ENCODE measurements around the gene MAP3K20.

MAP3K20 gene

DNA sequence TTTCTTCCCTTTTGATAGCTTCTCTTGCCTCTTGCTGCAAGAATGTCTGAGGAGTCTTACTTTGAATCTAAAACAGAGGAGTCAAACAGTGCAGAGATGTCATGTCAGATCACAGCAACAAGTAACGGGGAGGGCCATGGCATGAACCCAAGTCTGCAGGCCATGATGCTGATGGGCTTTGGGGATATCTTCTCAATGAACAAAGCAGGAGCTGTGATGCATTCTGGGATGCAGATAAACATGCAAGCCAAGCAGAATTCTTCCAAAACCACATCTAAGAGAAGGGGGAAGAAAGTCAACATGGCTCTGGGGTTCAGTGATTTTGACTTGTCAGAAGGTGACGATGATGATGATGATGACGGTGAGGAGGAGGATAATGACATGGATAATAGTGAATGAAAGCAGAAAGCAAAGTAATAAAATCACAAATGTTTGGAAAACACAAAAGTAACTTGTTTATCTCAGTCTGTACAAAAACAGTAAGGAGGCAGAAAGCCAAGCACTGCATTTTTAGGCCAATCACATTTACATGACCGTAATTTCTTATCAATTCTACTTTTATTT is 145.6 kb downstream of the MAP3K20 start:
- peaks cover 4% of the 10 kb centered on the region for H3K36me3 ChIP-seq (replicated peaks; ENCODE audit: low read depth, low read length)
- H3K4me1 ChIP-seq (ENCODE audit: low read length) = no peaks in the 10 kb centered on the region
- H3K27me3 ChIP-seq (ENCODE audit: low read depth, low read length) = no peaks in the 10 kb centered on the region
- no peaks in the 10 kb centered on the region for H3K9me3 ChIP-seq (ENCODE audit: insufficient read depth, low read length)
- H3K4me2 ChIP-seq (ENCODE audit: low read length) = no peak overlapping the region
- H3K4me3 ChIP-seq (ENCODE audit: low read length) = no peak overlapping the region
- TF ChIP-seq, protein P1, sequence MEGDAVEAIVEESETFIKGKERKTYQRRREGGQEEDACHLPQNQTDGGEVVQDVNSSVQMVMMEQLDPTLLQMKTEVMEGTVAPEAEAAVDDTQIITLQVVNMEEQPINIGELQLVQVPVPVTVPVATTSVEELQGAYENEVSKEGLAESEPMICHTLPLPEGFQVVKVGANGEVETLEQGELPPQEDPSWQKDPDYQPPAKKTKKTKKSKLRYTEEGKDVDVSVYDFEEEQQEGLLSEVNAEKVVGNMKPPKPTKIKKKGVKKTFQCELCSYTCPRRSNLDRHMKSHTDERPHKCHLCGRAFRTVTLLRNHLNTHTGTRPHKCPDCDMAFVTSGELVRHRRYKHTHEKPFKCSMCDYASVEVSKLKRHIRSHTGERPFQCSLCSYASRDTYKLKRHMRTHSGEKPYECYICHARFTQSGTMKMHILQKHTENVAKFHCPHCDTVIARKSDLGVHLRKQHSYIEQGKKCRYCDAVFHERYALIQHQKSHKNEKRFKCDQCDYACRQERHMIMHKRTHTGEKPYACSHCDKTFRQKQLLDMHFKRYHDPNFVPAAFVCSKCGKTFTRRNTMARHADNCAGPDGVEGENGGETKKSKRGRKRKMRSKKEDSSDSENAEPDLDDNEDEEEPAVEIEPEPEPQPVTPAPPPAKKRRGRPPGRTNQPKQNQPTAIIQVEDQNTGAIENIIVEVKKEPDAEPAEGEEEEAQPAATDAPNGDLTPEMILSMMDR (IDR thresholded peaks at IDR 0.05; ENCODE audit: low read depth, low read length) = no peak
- TF ChIP-seq EZH2phosphoT487 (IDR thresholded peaks at IDR 0.05; ENCODE audit: low read depth) = no peak
- no peaks in the 10 kb centered on the region for H3K79me2 ChIP-seq (ENCODE audit: low read length)
- no peak overlapping the region for H3K27ac ChIP-seq (ENCODE audit: low read length)
- no peak overlapping the region for H3K9ac ChIP-seq (ENCODE audit: low read length)
- no peaks in the 10 kb centered on the region for H4K20me1 ChIP-seq (ENCODE audit: insufficient read depth, low read length)
- no peak overlapping the region for H2AFZ ChIP-seq (ENCODE audit: low read depth, low read length)

DNA sequence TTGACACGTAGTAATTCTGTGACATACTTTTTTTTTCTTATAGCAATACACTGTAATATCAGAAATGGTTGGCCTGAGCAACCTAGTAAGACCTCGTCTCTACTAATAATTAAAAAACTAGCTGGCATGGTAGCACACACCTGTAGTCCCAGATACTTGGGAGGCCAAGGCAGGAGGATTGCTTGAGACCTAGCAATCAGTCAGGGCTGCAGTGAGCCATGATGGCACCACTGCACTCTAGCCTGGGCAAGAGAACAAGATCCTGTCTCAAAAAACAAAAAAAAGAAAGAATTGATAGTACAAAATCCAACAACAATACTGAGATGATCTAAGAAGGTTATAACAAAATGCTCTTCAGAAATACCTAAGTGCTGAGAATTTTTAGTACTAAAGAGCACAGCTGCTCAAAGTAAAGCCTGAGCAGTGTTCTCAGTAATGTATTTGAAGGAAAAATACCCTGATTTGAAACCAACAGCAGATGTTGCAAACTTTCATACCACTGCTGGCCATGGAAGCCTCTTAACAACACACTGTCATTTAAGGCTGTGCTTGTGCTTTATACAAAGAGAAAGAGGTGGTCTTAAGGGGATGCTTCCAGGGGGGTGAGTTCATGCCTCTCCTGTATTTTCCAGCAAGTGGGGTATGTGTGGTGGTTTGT is 146.4 kb downstream of the MAP3K20 start:
- Histone ChIP-seq H3K9ac (ENCODE audit: low read length) (no peak overlapping the region), H3K27ac (ENCODE audit: low read length) (no peak overlapping the region), H3K36me3 (replicated peaks; ENCODE audit: low read depth, low read length) (peaks cover 4% of the 10 kb centered on the region), H3K4me3 (ENCODE audit: low read length) (no peak overlapping the region), H3K79me2 (ENCODE audit: low read length) (no peaks in the 10 kb centered on the region), H3K9me3 (ENCODE audit: insufficient read depth, low read length) (no peaks in the 10 kb centered on the region), H2AFZ (ENCODE audit: low read depth, low read length) (no peak overlapping the region), H3K4me1 (ENCODE audit: low read length) (no peaks in the 10 kb centered on the region), H3K27me3 (ENCODE audit: low read depth, low read length) (no peaks in the 10 kb centered on the region), H3K4me2 (ENCODE audit: low read length) (no peak overlapping the region), H4K20me1 (ENCODE audit: insufficient read depth, low read length) (no peaks in the 10 kb centered on the region)
- no peak for TF ChIP-seq EZH2phosphoT487 (IDR thresholded peaks at IDR 0.05; ENCODE audit: low read depth)
- TF ChIP-seq, protein P1 (IDR thresholded peaks at IDR 0.05; ENCODE audit: low read depth, low read length) = no peak

DNA sequence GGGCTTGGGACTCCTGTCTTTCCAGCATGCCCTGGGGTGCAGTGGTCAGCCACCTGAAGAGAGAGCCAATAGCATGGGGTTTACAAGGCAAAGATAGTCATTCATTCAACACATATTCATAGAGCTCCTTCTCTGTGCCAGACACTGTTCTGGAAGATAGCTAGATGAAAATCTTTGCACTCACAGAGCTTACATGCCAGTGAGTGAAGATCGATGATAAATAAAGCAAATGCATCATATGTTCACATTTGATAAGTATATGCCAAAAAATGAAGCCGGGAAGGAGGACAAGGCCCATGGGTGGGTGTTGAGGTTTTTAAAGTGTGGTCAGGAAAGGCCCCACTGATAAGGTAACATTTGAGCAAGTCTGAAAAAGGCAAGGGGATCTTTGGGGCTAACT is 148.2 kb downstream of the MAP3K20 start:
- Histone ChIP-seq H2AFZ (ENCODE audit: low read depth, low read length) (no peak overlapping the region), H3K4me2 (ENCODE audit: low read length) (no peak overlapping the region), H3K79me2 (ENCODE audit: low read length) (no peaks in the 10 kb centered on the region), H4K20me1 (ENCODE audit: insufficient read depth, low read length) (no peaks in the 10 kb centered on the region), H3K27me3 (ENCODE audit: low read depth, low read length) (no peaks in the 10 kb centered on the region), H3K9me3 (ENCODE audit: insufficient read depth, low read length) (no peaks in the 10 kb centered on the region), H3K4me3 (ENCODE audit: low read length) (no peak overlapping the region), H3K27ac (ENCODE audit: low read length) (no peak overlapping the region), H3K9ac (ENCODE audit: low read length) (no peak overlapping the region), H3K4me1 (ENCODE audit: low read length) (peaks cover 7% of the 10 kb centered on the region; the same call in 1 of the 2 replicates), H3K36me3 (replicated peaks; ENCODE audit: low read depth, low read length) (peaks cover 4% of the 10 kb centered on the region)
- TF ChIP-seq EZH2phosphoT487 (IDR thresholded peaks at IDR 0.05; ENCODE audit: low read depth) = no peak
- TF ChIP-seq, protein P1 (IDR thresholded peaks at IDR 0.05; ENCODE audit: low read depth, low read length) = no peak

DNA sequence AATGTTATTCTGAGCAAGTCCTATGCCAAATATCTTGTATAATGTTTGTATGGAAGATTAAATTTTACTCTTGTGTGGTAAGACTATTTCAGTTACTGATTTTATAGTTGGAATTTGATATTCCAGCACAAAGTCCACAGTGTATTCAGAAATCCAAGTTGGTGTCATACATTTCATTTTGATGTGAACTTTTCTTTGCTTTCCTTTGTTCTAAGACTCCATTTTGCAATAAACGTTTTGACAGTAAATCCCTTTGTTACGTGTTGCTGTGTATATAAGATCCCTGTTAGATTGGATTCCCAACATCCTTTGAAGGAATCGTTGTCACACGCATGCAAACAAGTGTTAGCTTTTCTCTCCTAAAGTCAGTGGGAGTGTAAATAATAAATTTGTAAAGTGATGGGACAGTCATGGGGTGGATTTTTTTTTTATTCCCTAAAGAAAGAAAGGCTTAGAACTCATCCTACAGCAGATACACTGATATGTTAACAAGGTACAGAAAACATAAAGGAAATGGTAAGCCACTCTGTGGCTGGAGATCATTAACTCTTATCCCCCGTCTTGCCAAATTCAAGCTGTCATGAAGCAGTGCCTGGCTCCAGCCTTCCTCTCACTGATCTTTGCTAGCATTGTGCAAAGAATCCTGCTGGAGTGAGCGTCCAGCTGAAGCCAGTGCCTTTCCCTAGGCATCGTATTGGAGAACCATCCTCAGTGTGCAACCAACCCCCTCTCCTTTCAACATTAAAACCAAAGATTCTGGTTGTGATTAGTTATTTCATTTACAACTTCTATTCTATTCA is 151.5 kb downstream of the MAP3K20 start:
- TF ChIP-seq EZH2phosphoT487 (IDR thresholded peaks at IDR 0.05; ENCODE audit: low read depth) = no peak
- TF ChIP-seq, protein P1 (IDR thresholded peaks at IDR 0.05; ENCODE audit: low read depth, low read length) = no peak
- Histone ChIP-seq H3K79me2 (ENCODE audit: low read length) (no peaks in the 10 kb centered on the region), H4K20me1 (ENCODE audit: insufficient read depth, low read length) (no peaks in the 10 kb centered on the region), H3K36me3 (replicated peaks; ENCODE audit: low read depth, low read length) (peaks cover 2% of the 10 kb centered on the region), H3K4me3 (ENCODE audit: low read length) (no peak overlapping the region), H3K4me1 (ENCODE audit: low read length) (peaks cover 7% of the 10 kb centered on the region; the same call in 1 of the 2 replicates), H2AFZ (ENCODE audit: low read depth, low read length) (no peak overlapping the region), H3K27ac (ENCODE audit: low read length) (no peak overlapping the region), H3K4me2 (ENCODE audit: low read length) (no peak overlapping the region), H3K9me3 (ENCODE audit: insufficient read depth, low read length) (no peaks in the 10 kb centered on the region), H3K9ac (ENCODE audit: low read length) (no peak overlapping the region), H3K27me3 (ENCODE audit: low read depth, low read length) (no peaks in the 10 kb centered on the region)
